ENCODE results near the gene KLHL22. TPM values are rescaled to one million over a fixed set of nuclear protein-coding genes. Genes with fewer than 3 reads are reported as not detected.

The KLHL22 gene
- total and polyA plus RNA-seq, 2 donors (not counting 3 experiments of a cell fraction or from before 2014, with no cell fraction given): 24.2 to 33.6 TPM

DNA sequence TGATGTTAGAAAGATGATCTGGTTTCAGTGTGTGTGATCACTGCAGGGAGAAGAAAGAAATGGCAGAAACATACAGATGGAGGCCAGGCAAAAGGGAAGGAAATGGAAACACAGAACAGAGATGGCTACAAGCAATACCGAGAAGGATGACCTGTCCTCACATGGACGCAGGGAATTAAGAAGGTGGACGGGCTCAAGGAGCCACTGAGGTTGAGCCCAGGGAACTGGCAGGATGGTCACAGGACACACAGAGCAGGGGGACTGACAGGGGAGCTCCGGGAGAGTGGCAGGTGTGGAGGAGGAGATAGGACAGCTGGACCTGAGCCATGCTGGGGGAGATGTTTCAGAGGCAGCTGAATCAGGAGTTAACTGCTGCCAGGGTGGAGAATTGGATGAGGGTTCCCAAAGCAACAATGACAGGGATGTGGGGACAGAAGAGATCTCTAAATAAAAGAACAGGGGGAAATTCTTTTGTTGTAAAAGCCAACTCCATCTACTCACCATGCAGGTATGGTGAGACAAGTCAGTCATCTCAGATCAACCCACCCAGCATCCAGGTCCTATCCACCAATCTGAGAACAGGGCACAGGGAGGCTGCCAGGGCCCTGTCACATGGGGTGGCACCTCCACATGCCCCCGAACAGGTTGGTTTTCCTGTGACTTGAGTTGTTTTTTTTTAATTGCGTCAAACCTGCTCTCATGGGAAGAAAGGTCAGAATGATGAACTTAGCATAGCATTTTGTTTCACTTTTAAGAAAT, 26.3 kb downstream of the KLHL22 start:
- CTCF ChIA-PET: interaction anchor here (1.1 to 1.4 kb wide), 2 partner anchors 13 to 51 kb away, joined by 4 to 6 read pairs; no protein-coding TSS in a partner anchor
- Histone ChIP-seq H3K4me1 (ENCODE audit: control insufficient read depth, extremely low read depth, insufficient read depth, low read length) (no peaks in the 10 kb centered on the region), H3K9ac (replicated peaks; ENCODE audit: extremely low read depth, insufficient read depth, low read length) (no peak overlapping the region), H3K27me3 (ENCODE audit: control insufficient read depth in 2 of 2, insufficient read depth in 2 of 2, low read length in 2 of 2) (no peaks in the 10 kb centered on the region), H2AFZ (ENCODE audit: low read depth, low read length) (no peak overlapping the region), H4K20me1 (replicated peaks; ENCODE audit: control insufficient read depth, extremely low read depth, insufficient read depth, low read length) (no peaks in the 10 kb centered on the region), H3K4me2 (ENCODE audit: insufficient read depth, low read length) (no peak overlapping the region), H3K9me3 (replicated peaks; ENCODE audit: control insufficient read depth, insufficient read depth, low read length) (no peaks in the 10 kb centered on the region), H3K9me1 (replicated peaks; ENCODE audit: control insufficient read depth, extremely low read depth, insufficient read depth, low read length) (no peaks in the 10 kb centered on the region), H3K27ac (ENCODE audit: insufficient read depth, low read depth, low read length) (no peak overlapping the region), H3K36me3 (ENCODE audit: control insufficient read depth in 2 of 2, extremely low read depth in 1 of 2, insufficient read depth in 2 of 2, low read length in 2 of 2) (peaks cover 0 to 6% of the 10 kb centered on the region in 2 experiments), H3K79me2 (ENCODE audit: control insufficient read depth, insufficient read depth, low read length) (no peaks in the 10 kb centered on the region), H3K4me3 (replicated peaks in 1 of 3; ENCODE audit: insufficient read depth in 1 of 3, low read depth in 1 of 3, low read length in 3 of 3) (no peak overlapping the region)
- dilution Hi-C loops (cut with MboI; ENCODE audit: extremely low pct_ligation_motif_present, low sequenced_read_pairs): no loop called here
- no peak for FAIRE-seq
- POLR2A ChIA-PET: interaction anchor here (0.6 kb wide), 1 partner anchor 58 kb away, joined by 3 read pairs; no protein-coding TSS in a partner anchor
- DNase-seq (ENCODE audit: low read depth, low spot score): no peak
- TF ChIP-seq MYC (IDR thresholded peaks at IDR 0.05; ENCODE audit: low read depth, low read length): no peak
- no peak for TF ChIP-seq POLR2A (IDR thresholded peaks at IDR 0.05; ENCODE audit: low read depth, low read length)
- TF ChIP-seq, protein P1, sequence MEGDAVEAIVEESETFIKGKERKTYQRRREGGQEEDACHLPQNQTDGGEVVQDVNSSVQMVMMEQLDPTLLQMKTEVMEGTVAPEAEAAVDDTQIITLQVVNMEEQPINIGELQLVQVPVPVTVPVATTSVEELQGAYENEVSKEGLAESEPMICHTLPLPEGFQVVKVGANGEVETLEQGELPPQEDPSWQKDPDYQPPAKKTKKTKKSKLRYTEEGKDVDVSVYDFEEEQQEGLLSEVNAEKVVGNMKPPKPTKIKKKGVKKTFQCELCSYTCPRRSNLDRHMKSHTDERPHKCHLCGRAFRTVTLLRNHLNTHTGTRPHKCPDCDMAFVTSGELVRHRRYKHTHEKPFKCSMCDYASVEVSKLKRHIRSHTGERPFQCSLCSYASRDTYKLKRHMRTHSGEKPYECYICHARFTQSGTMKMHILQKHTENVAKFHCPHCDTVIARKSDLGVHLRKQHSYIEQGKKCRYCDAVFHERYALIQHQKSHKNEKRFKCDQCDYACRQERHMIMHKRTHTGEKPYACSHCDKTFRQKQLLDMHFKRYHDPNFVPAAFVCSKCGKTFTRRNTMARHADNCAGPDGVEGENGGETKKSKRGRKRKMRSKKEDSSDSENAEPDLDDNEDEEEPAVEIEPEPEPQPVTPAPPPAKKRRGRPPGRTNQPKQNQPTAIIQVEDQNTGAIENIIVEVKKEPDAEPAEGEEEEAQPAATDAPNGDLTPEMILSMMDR (IDR thresholded peaks at IDR 0.05; ENCODE audit: extremely low read depth in 1 of 2, insufficient read depth in 1 of 2, low read depth in 1 of 2, low read length in 2 of 2): no peak
- no peak for TF ChIP-seq JUN (IDR thresholded peaks at IDR 0.05; ENCODE audit: borderline replicate concordance, insufficient read depth, insufficient read length, low read depth)
- no peak for TF ChIP-seq EZH2 (IDR thresholded peaks at IDR 0.05; ENCODE audit: borderline replicate concordance, low read depth, low read length, severe bottlenecking)
- TF ChIP-seq POLR2AphosphoS5 (IDR thresholded peaks at IDR 0.05; ENCODE audit: insufficient read depth, low read depth, low read length): no peak
- no peak for TF ChIP-seq GATA2 (IDR thresholded peaks at IDR 0.05; ENCODE audit: insufficient read depth, insufficient read length, low read depth, low read length)
- intact Hi-C loops (cut with micrococcal nuclease): no loop called here
- BruUV-seq (replicated peaks): no TSS peak

Measured in endothelial cell of umbilical vein (primary cell).